Smooth muscle cell (in vitro differentiated cells): ENCODE results near the gene PTN. TPM values are rescaled to one million over a fixed set of nuclear protein-coding genes. Genes with fewer than 3 reads are reported as not detected.

Experiments
- DNase-seq: peaks from one replicate; lab custom pipeline; 2025; ENCODE audit not compliant: unreplicated experiment; lab: John Stamatoyannopoulos, UW
- H2AFZ ChIP-seq: fragments of 200-600 bp; sonication (generic); 2 replicates; pipeline ENCODE4 v1.6.0; 2016; ENCODE audit warnings: antibody characterized with exemption, low read depth, mild to moderate bottlenecking
- H3F3A ChIP-seq: fragments of 200-600 bp; sonication (generic); 2 replicates; pipeline ENCODE4 v1.6.0; 2017; ENCODE audit warnings: antibody characterized with exemption, low read depth
- H3K27ac ChIP-seq: fragments of 200-600 bp; sonication (generic); 2 replicates; pipeline ENCODE4 v1.5.1; 2016; ENCODE audit warnings: low read depth, mild to moderate bottlenecking
- H3K27me3 ChIP-seq: fragments of 200-600 bp; sonication (generic); 2 replicates; pipeline ENCODE4 v1.6.1; 2016; ENCODE audit warnings: low read depth, mild to moderate bottlenecking
- H3K36me3 ChIP-seq: fragments of 200-600 bp; sonication (generic); 2 replicates; pipeline ENCODE4 v1.5.1; 2016; ENCODE audit warnings: low read depth
- H3K4me1 ChIP-seq: fragments of 200-600 bp; sonication (generic); 2 replicates; pipeline ENCODE4 v1.5.1; 2016; ENCODE audit warnings: low read depth
- H3K4me2 ChIP-seq: fragments of 200-600 bp; sonication (generic); 2 replicates; pipeline ENCODE4 v1.6.0; 2016; ENCODE audit warnings: mild to moderate bottlenecking
- H3K4me3 ChIP-seq: fragments of 200-600 bp; sonication (generic); 2 replicates; pipeline ENCODE4 v1.5.1; 2016; ENCODE audit warnings: mild to moderate bottlenecking
- H3K79me2 ChIP-seq: fragments of 200-600 bp; sonication (generic); 2 replicates; pipeline ENCODE4 v1.6.0; 2016; ENCODE audit warnings: low read depth, mild to moderate bottlenecking
- H3K9ac ChIP-seq: fragments of 200-600 bp; sonication (generic); 2 replicates; pipeline ENCODE4 v1.6.0; 2016; ENCODE audit warnings: low read depth
- H3K9me3 ChIP-seq: fragments of 200-600 bp; sonication (generic); replicated peaks from 2 replicates; pipeline ENCODE4 v1.5.1; 2016; ENCODE audit warnings: low read depth
- H4K20me1 ChIP-seq: fragments of 200-600 bp; sonication (generic); 2 replicates; pipeline ENCODE4 v1.6.0; 2016; ENCODE audit warnings: low read depth
- WGBS: methylation state at CpG from one replicate; pipeline ENCODE4 v1.1.7; 2016; ENCODE audit warnings: low lambda C conversion rate; 5-methylcytosine and 5-hydroxymethylcytosine counted together
- polyA plus RNA-seq: library from polyadenylated mRNA; unstranded; fragments of >200 nt; fragmentation: Nextera tagmentation; extraction: Ambion mirVana; gene quantifications from 2 replicates; pipeline ENCODE4 v1.2.1, GENCODE V29; 2016
- total RNA-seq: library from RNA; depleted of rRNA; stranded (reverse); fragments of >200 nt; gene quantifications from 2 replicates; pipeline ENCODE4 v1.2.3, GENCODE V29; 2014
- TF ChIP-seq, protein P1 (sequence below): fragments of 200-600 bp; sonication (generic); IDR thresholded peaks from 2 replicates; pipeline ENCODE4 v1.5.1; 2017; ENCODE audit warnings: borderline replicate concordance, mild to moderate bottlenecking, antibody characterized with exemption; ENCODE audit not compliant: insufficient read depth, poor library complexity, severe bottlenecking

The PTN gene
- total and polyA plus RNA-seq, 2 experiments from 2014 or later, result 8.9 to 15.1 TPM

DNA sequence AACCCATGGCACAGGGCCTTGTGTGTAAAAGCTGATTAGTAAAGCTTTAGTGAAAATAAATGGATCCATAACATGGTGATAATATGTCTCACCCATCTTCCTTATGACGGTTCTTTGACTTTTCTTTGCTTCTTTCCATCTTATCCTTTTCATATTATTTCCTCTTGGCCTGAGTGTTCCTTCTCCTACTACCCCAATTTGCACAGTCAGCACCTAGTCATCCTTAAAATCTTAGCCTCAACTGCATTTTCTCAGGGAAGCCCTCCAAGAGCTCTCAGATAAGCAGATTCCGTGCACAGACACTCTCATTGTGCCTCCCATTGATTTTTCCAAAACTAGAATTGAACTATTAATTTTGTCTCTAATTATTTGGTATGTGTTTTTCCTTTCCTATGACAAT lies 112.4 kb downstream of the PTN start:
- Histone ChIP-seq H3K27me3 (no peaks in the 10 kb centered on the region), H3K4me1 (no peaks in the 10 kb centered on the region), H3K27ac (no peak overlapping the region), H3F3A (no peaks in the 10 kb centered on the region), H3K36me3 (no peaks in the 10 kb centered on the region), H2AFZ (no peak overlapping the region), H3K79me2 (no peaks in the 10 kb centered on the region), H3K9ac (no peak overlapping the region), H3K4me3 (no peak overlapping the region), H4K20me1 (no peaks in the 10 kb centered on the region), H3K9me3 (peaks cover 2% of the 10 kb centered on the region), H3K4me2 (no peak overlapping the region)
- 86% methylated on average over 2 of the region's 2 CpGs for WGBS
- TF ChIP-seq, protein P1, sequence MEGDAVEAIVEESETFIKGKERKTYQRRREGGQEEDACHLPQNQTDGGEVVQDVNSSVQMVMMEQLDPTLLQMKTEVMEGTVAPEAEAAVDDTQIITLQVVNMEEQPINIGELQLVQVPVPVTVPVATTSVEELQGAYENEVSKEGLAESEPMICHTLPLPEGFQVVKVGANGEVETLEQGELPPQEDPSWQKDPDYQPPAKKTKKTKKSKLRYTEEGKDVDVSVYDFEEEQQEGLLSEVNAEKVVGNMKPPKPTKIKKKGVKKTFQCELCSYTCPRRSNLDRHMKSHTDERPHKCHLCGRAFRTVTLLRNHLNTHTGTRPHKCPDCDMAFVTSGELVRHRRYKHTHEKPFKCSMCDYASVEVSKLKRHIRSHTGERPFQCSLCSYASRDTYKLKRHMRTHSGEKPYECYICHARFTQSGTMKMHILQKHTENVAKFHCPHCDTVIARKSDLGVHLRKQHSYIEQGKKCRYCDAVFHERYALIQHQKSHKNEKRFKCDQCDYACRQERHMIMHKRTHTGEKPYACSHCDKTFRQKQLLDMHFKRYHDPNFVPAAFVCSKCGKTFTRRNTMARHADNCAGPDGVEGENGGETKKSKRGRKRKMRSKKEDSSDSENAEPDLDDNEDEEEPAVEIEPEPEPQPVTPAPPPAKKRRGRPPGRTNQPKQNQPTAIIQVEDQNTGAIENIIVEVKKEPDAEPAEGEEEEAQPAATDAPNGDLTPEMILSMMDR, result no peak
- DNase-seq, result no peak

DNA sequence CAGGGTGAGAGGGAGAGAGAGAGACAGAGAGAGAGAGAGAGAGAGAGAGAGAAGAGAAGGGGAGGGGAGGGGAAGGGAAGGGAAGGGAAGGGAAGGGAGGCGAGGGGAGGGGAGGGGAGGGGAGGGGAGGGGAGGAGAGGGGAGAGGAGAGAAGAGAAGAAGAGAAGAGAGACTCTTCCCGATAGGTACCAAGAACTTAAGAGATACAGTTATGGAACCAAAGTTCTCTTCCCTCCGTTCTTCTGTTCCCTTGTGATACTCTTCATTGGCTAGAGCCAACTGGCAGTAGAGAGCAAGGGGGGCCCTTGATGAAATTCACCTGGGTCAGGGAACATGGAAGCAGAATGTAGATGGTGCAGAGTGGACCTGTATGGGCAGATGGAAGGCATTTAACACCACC lies 122.1 kb downstream of the PTN start:
- Histone ChIP-seq H3K4me1 (no peaks in the 10 kb centered on the region), H3K9me3 (no peaks in the 10 kb centered on the region), H3K36me3 (no peaks in the 10 kb centered on the region), H3K4me3 (no peak overlapping the region), H3K79me2 (no peaks in the 10 kb centered on the region), H2AFZ (no peak overlapping the region), H4K20me1 (no peaks in the 10 kb centered on the region), H3K27me3 (no peaks in the 10 kb centered on the region), H3K4me2 (no peak overlapping the region), H3K9ac (no peak overlapping the region), H3K27ac (no peak overlapping the region), H3F3A (no peaks in the 10 kb centered on the region)
- WGBS, result 88% methylated on average over 2 of the region's 3 CpGs
- TF ChIP-seq, protein P1, result no peak
- no peak for DNase-seq

DNA sequence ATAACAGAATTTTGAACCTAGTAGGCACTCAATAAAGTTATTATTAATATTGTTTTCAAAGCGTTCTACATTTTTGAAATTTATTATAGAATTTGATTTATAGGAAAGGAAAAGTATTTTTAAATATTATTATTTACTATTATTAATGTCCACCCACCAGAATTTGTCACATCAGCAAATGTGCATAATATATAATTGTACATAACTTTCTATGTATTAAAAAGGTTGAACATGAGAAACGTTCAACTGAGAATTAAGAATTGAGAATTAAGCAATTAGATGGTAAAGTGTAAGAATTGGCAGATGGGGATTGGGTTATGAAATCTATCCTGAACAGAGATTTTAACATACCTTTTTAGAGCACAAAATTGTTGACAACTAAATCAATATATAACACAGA lies 129.8 kb downstream of the PTN start:
- TF ChIP-seq, protein P1, result no peak

DNA sequence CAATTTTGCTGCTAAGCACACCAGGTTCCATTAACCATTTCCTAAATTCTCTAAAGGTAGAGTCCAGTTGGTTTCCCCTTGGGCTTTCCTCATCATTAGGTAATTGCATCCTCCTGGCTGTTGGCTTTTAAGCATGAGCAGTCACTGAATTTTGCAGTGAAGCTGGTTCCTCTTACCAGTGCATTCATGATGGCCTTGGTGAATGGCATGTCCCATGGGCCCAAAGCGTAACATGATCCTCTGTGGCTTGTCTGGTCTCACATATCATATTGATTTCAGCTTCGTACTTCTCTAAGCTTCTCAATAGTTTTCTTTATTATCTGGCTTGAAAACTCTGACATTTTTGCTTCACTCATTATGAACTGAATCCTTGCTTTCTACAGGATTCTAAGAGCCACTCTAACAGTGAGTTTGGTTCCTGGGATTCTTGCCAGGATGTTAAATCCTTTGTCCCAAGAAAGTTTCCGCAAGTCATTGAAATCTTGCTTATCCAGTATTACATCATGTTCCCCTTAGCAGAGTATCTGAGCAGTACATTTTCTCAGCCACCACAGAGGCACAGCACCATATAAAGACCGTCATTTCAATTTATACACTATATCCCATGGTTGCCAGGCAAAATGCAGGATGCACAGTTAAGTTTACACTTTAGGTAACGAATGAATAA lies 134.2 kb downstream of the PTN start:
- no peak overlapping the region for H3K4me2 ChIP-seq

More for the DNA sequence above, 129.8 kb downstream of the PTN start:
- no peaks in the 10 kb centered on the region for H3K27me3 ChIP-seq
- H3K27ac ChIP-seq, result no peak overlapping the region
- WGBS, result 93% methylated on average over 2 of the region's 2 CpGs
- H3K4me1 ChIP-seq, result no peaks in the 10 kb centered on the region
- H3F3A ChIP-seq, result no peaks in the 10 kb centered on the region
- no peak overlapping the region for H3K4me2 ChIP-seq
- H3K9ac ChIP-seq, result no peak overlapping the region
- H3K36me3 ChIP-seq, result no peaks in the 10 kb centered on the region
- no peak for DNase-seq
- H3K79me2 ChIP-seq, result no peaks in the 10 kb centered on the region
- H3K4me3 ChIP-seq, result no peak overlapping the region
- H4K20me1 ChIP-seq, result no peaks in the 10 kb centered on the region
- no peak overlapping the region for H2AFZ ChIP-seq
- no peaks in the 10 kb centered on the region for H3K9me3 ChIP-seq

More for the DNA sequence above, 134.2 kb downstream of the PTN start:
- Histone ChIP-seq H3K4me1 (no peaks in the 10 kb centered on the region), H3K4me3 (no peak overlapping the region), H3K9me3 (no peaks in the 10 kb centered on the region), H3K36me3 (no peaks in the 10 kb centered on the region), H3K79me2 (no peaks in the 10 kb centered on the region), H3F3A (no peaks in the 10 kb centered on the region), H2AFZ (no peak overlapping the region), H3K27me3 (no peaks in the 10 kb centered on the region), H3K9ac (no peak overlapping the region), H4K20me1 (no peaks in the 10 kb centered on the region), H3K27ac (no peak overlapping the region)
- no peak for DNase-seq
- TF ChIP-seq, protein P1, result no peak
- 79% methylated on average over 5 of the region's 5 CpGs for WGBS
